ENCODE measurements around the gene CSRP3.
A peak's percentile ranks its signal among the peaks of the same experiment; 100 is the strongest.

The CSRP3 gene

DNA sequence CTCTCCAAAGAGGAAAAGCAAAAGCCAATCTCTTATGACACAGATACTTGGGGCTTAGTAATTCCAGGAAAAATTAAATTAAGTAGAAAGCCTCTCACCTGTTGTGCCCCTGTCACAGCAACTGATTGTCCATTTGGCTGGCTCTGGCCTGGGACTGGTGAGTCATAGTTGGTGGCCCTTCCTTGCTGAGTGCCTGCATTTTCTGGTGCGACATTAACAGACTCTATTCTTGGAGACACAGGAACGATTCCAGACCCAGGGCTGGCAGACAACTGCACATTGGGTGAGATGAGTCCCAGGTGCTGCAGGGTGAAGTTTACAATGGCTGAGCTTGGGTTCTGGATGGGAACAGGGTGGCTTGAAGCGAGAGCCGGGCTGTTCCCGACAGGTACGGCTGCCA is 23.3 kb upstream of the CSRP3 start:
- DNase-seq = no peak

GRCh38 chr11:19220903-19221724 is 19.3 kb upstream of the CSRP3 start:
- DNase-seq = no peak

GRCh38 chr11:19218786-19219460 is 17.1 kb upstream of the CSRP3 start:
- DNase-seq = no peak

- DNase-seq = no peak
Observed at GRCh38 chr11:19218216-19218615, 16.4 kb upstream of the CSRP3 start.

GRCh38 chr11:19216709-19217374 is 15.1 kb upstream of the CSRP3 start:
- no peak for DNase-seq

GRCh38 chr11:19216021-19216420 is 14.2 kb upstream of the CSRP3 start:
- no peak for DNase-seq

GRCh38 chr11:19209617-19210370 is 8.0 kb upstream of the CSRP3 start:
- DNase-seq = no peak

- DNase-seq = no peak
Observed at GRCh38 chr11:19208959-19209546, 7.3 kb upstream of the CSRP3 start.

GRCh38 chr11:19208181-19208580 is 6.4 kb upstream of the CSRP3 start:
- no peak for DNase-seq

- DNase-seq = no peak
Observed at GRCh38 chr11:19204836-19205235, 3.1 kb upstream of the CSRP3 start.

DNA sequence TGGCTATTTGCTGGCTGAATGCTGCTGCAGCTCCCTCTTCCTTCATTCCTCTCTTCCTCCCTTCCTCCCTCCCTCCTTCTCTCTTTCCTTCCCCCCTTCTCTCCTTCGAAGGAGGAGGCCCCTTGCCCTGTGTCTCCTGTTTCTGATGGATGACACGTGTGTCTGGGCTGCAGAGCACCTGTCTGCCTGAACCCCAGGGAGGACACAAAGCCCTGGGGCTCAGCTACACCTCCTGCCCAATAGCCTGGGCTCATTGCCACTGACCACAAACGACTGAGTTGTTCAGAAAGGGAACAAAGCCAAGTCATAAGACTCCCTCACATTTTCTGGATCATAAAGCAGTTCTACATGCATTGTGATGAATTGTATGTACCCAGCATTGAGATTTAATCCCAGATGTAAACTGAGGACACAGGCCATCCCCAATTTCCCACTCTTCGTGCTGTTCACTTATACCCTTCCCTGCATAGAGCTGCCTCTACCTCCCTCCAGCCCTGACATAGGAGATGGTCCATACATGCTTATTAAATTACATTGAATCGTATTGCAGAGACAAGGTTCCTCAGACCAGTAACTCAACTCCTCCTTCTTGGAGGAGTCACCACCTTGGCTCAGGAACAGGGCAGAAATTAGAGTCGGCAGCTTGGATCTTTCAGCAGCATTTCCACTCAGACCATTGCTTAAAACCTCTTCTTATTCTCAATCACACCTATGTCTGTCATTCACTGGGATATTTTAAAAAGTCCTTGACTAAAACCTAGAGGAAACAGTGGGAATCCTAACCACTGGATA is 1.2 kb downstream of the CSRP3 start:
- DNase-seq = no peak

DNA sequence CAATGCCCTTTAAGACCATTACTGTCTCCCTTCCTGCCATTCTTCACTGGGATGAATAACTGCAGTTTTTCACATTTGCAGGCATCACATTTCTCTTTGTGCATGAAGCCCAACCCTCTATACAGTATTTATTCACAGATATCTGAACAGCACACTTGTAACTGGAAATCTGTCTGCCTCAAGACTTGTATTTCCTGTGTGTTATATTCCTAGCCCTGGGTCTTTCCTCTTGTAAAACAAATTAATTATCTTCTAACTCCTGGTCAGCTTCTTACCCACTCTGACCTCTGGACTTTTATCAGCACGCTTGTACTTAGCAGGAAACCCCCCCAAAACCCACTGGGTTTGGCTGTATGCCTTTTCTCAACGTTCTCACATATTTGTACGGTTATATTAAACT is 2.0 kb downstream of the CSRP3 start:
- DNase-seq = no peak

- no peak for DNase-seq
Observed at GRCh38 chr11:19199048-19199447, 2.7 kb downstream of the CSRP3 start.

DNA sequence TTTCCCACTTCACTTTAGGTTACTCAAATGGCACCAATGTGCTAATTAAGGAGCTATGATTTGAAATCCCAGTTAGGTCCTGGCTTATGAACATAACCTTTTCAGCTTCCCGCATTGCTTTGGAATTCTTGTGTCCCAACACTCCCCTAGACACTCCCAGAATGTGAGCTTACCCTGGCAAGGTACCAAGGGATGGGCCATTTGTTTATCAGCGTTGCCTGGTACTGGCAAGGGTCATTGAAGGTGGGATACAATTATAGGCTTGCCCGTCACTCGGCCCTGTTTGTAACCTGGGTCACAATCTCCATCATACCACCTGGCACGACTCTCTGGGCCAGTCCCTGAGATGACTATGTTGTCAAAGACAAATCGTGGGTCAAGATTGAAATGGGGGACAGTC is 5.4 kb downstream of the CSRP3 start:
- no peak for DNase-seq

DNA sequence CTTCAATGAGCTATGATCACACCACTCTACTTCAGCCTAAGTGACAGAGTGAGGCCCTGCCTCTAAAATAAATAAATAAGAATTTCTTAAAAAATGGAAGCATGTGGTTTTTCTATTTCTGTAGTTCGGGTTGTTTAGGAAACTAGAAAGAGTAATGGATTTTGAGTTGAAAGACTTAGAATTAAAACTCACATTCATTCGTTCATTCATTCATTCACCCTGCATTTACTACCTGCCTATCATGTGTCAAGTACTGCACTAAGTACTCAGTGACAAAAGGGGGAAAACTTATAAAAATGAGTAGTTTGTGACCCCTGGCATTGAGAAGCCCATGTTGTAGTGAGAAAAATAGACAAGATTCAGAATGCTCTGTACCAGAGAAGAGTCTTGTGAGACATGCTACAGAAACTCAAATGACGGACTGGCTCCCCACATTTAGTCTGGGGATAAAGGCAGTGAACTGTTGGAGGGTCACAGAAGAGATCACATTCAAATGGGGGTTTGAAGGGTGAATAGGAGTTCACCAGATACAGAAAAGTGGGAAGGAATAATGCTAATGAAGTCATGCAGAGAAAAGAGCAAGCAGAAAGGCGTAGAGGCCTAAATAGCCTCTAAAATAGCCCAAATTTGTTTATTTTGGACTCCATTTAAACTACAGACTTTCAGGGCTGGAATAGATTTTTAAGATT is 7.0 kb downstream of the CSRP3 start:
- no peak for DNase-seq

DNA sequence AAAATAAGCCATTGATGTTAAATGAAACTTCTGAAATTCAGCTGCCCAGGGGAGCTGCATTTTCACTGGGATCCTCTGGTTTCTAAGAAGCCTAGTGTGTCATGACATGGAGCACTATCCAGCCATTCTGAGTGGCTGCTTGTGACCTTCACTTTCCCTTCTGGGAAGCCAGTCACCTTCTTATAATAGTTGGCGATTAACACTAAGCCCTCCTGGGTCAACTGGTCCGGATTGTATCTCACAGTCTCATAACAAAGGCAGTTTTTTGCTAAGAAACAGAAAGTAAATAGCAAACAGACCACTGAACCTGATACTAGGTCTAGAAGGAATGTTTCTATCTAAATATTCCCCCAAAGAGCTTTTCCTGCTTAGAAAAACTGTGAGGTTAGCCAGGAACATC is 7.9 kb downstream of the CSRP3 start:
- DNase-seq = no peak

DNA sequence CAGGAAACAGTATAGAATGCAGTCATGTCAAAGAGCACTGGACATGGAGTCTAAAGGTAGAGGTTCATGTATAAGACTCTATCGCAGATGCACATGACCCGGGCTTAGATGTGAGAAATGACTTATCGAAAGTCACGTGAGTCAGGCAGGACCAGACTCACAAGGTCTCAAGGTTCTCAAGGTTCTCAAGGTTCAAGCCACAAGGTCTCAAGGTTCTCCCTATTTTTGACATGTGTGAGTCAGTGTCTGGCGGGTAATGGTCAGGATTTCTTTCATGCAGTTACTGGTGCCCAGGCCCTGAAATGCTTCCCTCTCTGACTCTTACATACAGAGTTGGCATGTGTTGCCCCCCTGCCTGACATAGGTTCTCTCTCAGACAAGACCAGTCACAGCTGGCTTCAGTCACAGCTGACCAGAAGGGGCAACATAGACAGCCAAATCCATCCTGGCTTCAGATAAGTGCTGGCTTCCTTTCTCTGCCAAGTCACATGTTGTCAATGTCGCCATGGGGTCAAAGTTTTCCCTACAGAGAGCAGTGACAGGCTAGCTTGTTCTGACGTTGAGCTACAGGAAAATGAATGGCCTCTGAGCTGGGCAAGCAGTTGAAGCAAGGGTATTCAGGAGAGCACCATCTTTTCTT is 10.1 kb downstream of the CSRP3 start:
- DNase-seq = no peak

DNA sequence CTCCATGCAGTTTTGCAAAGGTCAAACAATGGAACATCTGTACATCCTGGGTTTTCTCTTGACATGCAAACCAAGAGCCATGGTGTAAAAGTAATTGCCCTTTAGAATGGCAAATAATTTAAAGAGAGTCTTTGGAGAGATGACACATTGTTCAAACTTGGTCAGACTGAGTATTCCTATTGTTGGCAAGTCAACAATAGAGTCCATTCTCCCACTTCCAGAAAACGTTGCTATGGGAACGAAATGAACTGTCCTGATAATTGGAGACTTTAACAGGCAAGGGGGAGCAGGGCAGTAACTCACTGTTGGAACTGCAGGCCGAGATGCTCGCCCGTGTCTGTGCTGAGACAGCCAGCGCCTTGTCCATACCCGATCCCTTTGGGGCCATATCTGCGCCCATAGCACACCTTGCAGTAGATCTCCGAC is 13.9 kb downstream of the CSRP3 start:
- DNase-seq = peak; percentile 63

DNA sequence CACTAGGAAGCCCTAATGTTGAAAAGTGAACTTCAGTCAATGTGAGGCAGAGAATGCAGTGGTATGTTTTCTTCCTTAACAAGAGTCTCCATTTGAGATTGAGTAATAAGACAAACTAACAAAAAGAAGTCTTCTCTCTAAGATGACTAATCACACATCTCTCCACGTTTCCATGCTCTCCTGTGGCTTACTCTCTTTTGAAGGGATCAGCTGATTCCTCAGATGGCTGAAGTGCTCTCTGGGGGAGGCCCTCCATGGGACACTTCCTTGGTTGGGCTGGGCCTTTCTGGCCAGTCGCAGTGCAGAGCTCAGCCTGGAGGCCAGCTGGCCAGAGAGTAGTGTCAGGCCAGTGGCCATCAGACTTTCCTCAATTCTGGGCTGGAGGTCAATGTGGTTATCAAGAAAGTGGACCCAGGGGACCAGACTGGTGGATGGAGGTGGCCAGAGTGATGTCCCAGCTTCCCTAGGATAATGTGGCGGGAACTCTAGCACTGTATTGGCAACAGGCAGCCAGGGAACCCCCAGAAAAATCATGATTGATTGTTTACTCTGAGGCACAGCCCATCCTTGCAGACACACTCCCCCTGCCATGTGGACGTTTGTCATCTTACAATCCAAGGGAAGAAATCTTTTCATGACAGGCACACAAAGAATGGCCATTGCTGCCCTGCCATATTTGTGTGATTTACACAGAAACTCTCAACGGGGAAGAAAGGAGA is 14.5 kb downstream of the CSRP3 start:
- peak; percentile 63 for DNase-seq

DNA sequence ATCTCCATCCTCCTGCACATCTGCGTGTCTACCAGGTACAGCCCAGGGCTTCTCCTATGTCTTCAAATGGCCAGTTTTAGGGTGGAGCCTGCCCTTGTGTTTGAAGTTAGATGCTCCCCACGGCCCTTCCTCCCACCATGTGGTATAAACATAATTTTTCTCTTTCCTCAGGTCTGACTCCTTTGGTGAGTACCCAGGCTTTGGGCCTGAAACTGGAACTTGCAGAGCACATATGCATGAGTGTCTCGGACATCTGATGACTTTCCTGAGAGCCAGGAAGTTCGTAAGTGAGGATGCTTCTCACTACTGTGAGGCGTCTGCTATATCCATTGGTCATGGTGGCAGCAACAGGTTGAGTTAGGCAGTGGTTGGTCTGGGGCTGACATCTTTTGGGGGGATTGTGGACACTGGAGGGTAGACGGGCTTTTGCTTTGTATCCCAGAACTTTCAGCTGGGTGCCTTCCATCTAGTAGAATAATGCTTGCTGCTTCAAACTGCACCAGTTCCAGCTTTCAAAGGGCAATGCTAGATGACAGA is 16.2 kb downstream of the CSRP3 start:
- DNase-seq = no peak
